HG03354 (cell line): ENCODE data around the gene NFIA.

Experiments used
- ATAC-seq: cut with Tn5 transposase; IDR thresholded peaks from one replicate; pipeline ENCODE4 v1.9.1; 2021; ENCODE audit warnings: mild to moderate bottlenecking; ENCODE audit not compliant: unreplicated experiment, poor library complexity, severe bottlenecking

NFIA gene

DNA sequence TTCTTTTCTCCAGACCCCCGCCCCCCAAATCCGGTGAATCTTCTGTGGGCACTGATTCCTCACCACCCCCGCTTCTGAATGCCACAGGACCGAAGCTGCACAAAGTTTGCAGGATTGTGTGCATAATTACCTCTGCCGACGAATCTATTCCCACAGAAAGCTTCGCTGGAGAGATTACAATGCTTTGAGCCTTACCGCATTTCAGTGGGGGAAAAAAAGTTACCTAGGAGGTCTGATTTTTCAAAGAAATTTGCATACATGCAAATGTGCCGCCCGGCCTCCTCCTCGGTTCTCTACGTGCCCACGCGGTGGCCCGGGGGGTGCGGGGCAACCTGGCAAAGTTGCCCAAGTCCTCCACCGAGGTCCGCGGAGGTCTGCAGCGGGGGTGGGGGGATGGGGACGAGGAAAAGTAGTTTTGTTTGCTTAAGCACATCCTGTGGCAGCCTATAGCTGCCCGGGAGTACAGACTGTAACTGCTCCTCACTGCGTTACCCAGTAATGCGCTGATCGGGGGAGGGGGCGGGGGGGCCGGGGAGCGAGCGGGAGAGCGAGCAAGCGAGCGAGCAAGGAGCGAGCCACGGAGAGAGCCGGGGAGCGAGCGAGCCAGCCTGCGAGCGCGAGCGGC lies 563 bp upstream of the NFIA start:
- no peak for ATAC-seq

DNA sequence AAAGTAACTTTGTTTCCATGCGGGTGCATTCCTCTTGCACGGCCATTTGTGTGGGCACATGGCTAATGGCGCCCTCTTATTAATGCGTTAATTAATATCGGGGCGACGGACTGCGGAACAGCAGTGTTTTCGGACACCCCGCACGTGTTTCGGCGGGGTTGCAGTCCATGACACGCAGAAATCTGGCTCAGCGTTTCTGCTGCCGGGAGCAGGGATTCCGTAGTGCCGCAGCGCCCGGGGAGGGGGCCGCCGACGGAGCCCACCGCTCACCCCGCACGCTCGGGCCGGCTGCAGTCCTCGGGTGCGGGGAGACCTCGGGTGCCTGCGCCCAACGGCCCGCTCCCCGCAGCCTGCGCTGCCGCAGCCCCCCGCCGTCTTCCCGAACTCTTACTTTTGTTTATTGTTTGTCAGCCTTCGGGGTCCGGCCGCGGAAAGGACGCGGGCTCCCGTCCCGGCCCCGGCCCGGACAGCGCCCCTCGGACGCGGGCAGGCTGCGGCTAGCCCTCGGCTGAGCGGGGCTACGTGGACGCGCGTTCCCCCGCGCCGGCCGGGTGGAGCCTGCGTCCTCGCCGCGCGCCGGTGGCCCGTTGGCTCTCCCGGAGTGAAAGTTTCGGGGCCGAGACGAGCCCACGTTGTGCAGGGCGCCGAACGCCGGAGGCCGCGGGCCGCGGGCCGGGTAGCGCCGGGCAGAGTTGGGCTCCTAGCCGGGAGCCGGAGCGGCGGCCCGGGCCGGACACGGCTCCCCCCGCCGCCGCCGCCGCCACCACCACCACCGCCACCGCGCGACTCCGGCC lies 849 bp downstream of the NFIA start:
- no peak for ATAC-seq

DNA sequence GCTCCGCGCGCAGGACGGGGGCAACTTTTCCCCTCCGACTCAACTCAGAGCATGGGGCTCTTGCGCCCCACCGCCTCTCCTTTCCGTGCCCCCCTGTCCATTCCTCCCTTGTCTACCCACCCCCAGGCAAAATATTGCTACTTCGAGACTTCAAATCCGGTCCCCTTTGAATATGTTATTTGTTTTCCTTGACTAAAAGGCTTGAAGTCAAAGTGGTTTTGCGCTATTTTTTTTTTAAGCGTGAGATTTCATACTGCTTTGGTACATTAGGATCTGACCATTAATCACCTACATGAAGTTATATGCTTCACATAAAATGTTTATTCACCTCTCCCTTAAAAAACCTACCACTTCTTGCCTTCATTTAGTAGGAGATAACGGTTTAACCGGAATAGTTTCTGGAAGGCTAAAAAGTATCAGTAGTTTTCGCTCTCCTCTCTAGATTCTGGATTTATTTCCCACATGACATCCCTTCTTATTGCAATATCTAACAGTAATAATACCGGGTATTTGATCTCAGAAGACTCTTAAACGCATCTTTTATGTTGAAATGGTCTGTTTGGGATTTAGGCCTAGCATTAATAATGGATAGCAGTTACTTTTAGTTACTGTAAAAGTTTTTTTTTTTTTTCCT lies 1.6 kb downstream of the NFIA start:
- ATAC-seq, result no peak

DNA sequence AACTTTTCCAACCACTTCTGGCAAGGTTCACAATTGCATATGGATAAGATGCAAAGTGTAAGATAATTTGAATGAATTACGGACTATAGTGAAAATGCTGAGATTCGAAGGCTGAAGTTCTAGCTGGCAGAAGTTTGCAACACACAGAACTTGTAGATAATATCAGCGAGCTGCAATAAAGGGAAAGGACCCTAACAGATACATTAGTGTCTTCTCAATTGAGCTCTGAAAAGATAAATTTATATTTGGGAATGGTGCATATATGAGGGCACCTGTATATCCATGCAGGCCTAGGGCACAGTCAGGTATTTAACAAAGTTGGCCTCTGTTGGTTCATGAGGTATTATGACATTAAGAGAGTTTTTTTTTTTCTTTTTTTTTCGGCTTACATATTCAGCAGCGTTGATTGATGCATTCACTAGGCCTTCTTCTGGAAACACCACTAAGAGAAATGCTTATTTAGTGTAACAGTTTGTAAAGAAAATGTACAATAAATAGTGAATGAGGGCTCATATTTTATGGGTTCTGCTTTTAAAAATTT lies 2.2 kb downstream of the NFIA start:
- ATAC-seq, result no peak

DNA sequence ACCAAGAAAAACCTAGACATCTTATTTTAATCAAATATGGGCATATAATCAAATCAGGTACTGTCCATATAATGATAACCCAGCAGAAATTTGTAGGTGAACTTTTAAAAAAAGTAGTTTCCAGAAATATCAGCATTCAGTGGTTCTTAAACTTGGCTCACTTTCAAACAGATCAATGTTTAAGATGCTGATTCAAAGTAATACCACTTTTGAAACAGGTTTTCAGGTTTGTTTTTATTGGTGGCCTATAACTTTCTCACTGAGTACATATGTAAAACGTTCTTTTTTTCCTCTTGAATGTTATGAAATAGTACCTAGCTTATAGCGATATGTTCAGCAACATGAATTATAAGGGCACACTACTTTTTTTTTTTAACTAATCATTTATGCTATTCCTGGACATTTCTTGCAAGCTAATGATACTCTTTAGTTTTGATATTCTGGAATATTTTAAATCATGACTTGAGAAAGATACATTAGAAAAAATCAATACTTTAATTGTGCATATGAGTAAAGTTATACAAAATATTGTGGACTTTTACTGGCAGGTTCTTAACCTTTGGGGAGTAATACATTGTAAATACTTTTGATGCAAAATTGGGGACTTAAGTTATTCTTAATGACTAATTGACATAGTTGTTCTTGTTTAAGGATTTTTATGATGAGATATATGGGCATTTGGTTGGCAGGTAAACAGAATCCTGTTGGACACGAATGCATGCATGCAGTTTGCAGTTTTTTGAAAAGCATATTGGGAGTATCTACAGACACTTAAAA lies 3.0 kb downstream of the NFIA start:
- ATAC-seq, result no peak

DNA sequence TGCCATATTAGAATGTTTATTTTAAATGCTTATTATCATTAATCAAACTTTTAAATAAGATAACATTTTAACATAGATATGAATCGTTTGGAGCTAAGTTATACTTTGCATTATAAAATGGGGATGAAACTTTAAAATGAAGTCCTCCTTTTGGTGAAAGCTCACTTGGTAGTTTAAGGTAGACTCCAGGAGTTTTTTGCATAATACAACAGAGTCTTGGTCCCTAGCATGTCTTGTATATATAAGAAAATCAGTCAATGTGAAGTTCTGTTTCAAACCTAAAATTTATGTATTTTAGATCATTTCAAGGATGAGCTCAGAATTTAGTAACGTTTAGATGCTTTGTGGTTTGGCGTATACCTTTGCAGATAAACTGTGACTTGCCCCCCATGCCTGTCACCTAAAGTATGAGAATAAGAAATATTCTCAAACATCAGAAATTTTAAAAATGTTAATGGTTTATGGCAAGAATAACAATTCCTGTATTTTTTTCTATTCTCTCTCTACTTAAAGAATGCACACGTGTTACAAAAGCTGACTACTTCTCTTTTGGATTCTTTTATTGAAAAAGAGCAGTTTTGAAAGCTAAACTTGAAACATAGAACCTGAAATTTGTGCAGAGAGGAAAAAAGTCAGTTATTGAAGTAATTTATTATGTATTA lies 3.8 kb downstream of the NFIA start:
- ATAC-seq, result no peak

DNA sequence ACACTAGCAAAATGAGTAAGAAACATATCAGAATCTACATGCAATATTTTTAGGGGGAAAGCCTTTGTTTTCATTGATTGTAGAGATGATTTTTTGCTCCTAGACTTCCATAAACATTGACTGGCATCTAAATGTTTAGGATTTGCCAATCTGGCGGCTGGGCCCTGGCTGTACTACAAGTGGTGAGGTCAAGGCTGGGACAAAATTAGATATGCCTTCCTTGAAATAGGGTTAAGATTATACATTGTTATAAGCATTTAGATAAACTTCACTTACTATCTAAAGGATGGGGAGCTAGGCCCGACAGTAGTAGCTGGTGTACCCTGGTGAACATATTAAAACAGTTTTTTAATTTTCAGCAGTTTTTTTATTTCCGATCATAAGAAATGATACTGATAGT lies 5.2 kb downstream of the NFIA start:
- no peak for ATAC-seq

DNA sequence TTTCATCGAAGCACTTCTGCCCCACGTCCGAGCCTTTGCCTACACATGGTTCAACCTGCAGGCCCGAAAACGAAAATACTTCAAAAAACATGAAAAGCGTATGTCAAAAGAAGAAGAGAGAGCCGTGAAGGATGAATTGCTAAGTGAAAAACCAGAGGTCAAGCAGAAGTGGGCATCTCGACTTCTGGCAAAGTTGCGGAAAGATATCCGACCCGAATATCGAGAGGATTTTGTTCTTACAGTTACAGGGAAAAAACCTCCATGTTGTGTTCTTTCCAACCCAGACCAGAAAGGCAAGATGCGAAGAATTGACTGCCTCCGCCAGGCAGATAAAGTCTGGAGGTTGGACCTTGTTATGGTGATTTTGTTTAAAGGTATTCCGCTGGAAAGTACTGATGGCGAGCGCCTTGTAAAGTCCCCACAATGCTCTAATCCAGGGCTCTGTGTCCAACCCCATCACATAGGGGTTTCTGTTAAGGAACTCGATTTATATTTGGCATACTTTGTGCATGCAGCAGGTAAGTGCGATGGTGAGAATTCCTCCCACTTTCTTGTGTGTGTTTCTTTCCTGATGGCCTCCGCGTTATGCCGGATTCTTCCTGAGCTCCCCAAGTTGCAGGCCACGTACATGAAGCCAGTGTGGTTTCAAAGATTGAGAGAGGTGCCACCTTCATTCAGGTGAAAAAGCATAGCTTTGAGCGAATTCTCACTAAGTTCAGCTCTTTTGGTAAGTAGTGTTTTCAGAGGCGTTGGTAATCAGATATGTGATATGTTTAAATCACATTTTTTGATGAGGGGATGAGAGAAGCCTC lies 6.0 kb downstream of the NFIA start:
- ATAC-seq, result no peak

DNA sequence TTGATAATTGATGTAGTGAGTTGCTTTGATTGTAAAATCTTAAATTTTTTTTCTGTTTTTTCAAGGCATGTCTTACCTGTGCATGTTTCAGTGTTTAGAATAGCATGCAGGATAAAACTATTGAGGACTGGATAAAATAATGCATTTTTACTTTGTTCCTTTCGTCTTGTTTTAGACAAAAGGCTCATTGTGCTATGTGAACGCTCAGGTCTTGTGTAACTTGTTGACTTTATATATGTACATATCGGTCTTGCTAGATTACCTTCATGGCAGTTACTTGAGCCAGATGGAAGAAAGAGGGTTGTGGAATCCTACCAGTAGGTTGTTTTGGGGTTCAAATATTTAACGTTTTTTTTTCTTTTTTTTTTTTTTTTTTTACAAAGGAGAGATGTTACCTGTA lies 7.0 kb downstream of the NFIA start:
- ATAC-seq, result no peak

DNA sequence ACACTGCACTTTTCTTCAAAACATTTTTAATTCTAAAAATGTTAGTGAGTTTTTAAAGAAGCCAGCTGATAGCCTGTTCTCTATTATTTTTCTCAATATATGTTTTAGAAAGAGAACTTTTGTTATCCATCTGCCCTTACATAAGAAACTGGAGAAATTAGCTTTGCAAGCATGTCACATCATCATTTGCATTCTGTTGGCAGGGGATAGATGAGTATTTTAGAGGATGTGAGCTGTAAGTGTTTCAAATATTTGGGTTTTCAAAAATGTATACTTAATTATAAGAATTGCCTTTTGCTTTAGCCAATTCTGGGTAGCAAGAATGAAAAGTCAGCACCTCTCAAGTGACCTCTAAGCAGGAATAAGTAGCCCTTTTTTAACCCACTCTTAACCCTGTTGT lies 7.4 kb downstream of the NFIA start:
- ATAC-seq, result no peak

DNA sequence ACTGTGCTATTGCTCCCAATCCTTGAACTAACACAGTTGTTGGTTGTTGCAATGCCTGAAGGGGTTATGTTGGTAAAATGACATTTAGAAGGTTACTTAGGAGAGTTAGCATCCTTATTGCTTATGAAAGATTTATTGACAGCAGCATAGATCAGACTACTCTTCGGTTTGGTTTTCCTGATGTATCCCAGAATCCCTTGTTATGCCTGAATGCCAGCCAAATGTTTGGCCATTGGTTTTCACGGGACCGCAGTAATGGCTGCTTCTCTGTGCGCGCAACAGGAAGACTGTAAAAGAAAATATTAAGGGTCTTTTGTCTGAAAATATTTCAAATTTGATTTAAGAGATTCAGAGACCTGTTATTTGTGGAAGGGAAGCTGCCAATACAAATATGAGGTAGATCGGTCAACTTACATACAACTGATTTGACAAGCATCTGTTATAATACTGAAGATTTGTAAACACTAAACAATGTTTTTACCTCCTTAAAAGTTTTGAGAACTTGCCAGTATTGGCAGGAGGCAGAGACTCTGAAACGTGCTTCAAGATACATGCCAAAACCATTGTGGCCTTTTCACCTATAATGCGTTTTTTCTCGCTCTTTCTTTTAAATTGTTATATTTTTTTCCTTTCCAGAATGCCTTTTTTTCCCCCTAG lies 8.3 kb downstream of the NFIA start:
- ATAC-seq, result no peak

DNA sequence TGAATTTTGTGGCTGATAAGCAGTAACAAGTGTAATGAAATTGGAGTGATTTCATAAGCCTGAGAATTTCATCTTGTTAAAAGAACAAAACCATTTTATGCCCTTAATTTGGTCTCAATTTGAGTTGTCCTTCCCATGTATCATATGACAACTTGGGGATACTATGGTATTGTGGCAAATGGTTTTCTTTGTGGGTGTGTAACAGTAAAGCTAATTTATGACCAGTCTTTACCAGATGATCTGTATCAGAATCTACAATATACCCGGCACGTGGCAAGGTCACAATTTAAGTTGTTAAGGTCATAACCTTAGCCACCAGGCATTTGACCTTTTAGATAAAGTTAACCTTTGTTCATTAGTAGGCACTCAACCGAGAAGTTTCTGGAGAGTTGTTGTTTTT lies 9.1 kb downstream of the NFIA start:
- no peak for ATAC-seq

DNA sequence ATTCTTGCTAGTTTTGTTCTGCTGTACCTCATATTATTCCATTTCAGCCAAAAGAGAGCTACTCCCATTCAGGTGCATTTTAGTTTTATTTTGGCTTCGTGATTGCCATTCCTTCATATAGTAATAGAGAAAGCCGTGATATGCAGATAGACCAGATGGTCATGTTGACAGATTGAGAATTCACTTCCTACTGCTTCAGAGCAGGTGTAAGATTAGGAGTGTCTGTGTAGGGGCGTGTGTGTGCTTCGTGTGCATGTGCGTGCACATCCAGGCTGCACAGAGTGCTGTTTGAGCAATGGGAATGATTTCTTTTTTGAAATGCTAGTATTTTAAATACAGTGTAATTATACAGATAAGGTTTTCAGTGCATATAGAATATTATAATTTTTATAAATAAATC lies 10.3 kb downstream of the NFIA start:
- ATAC-seq, result no peak

DNA sequence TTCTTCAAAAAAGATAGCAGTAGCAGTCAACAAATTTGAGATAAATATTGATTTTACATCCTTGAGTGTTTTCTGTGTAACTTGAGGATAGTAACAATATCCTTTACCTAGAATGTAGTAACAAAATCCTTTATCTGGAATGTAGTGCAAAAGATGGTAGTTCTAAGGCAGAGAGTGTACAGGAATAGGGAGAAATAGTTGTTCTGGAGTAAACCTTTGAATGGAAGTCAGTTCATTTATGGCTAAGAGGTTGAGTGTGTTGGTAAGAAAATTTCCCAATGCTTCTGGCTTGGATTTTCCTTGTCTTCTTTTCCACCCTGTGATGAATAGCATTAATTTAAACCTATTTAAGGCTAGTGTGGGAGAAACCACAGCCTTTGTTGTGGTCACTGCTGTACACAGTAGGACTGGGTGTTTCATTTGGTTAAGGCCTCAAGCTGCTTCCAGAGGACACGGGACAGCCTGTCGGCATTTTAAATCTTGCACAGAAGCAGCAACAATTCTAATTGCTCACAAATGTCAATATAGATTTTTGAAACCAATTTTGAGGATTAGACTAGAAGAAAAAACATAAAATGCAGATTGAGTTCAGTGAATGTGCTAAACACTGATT lies 11.3 kb downstream of the NFIA start:
- no peak for ATAC-seq

DNA sequence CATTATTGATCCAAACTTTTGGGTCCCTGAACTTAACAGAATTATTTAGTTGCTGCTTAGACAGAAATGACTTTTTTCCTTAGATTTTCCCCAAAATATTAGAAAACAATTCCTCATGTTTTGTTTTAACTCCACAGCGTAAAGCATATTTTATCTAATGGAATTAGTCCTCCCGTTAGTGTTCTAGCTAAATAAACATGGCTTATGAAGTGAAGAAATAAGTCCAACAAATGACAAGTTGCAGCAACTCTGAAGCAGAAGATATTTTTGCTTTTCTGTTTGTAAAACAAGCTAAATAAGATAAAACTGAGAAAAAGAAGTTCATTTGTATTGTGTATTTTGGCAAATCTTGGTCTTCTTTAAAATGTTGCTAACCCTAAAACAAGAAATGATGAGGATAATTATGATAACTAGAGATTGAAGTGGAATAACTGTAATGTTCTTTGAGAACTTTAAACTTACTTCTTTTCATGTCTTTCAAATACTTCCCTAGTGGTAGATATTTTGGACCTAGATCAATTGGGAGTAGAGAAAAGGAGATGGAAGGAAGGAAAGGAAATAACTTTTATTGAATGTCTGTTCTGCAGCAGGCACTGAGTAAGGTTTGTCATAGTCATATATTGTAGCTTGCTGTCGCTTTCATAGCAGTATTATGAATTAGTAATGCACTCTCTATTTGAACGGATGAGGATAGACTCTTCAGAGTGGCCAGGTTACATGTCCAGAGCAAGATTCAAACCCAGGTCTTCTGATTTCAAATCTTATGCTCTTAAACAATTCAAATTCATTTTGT lies 12.5 kb downstream of the NFIA start:
- no peak for ATAC-seq

DNA sequence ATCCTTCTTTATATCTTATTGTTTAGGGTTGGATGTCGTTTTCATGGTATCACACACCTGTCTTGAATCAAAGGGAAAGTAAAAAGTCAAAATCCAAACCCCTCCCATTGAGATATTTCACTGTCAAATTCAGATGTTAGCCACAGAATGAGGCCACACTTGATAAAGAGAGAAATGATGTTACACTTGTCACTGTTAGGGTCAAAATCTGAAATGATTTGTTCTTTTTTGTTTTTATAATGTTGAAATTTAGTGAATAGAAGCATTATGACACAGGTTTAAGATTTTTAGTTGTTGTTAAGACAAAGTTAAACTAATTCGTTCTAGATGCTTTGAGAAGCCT lies 13.1 kb downstream of the NFIA start:
- ATAC-seq, result no peak

DNA sequence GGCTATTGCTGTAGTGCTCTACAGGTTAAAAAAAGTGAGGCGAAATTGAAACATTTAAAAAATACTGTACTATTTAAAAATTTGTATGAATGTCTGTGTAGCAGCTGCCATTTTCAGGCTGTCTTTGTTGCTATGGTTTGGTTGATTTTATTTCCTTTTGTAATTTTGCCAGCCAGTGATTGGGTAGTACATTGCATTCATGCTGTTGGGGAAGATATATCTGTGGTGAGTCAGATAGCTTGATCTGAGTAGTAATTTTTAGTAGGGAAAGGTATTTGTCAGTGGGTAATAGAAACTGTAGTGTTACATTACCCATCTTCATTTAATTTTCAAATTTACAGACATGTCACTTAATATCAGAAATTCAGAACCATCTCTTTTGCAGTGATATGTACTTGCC lies 15.0 kb downstream of the NFIA start:
- ATAC-seq, result no peak
